HG03439 (cell line): ENCODE measurements around the gene PSMD14.

ENCODE experiments used
- ATAC-seq: cut with Tn5 transposase; IDR thresholded peaks from one replicate; pipeline ENCODE4 v1.9.1; 2021; ENCODE audit warnings: mild to moderate bottlenecking, moderate library complexity; ENCODE audit not compliant: unreplicated experiment

The PSMD14 gene

GRCh38 chr2:161438598-161438997 is 130.4 kb downstream of the PSMD14 start:
- no peak for ATAC-seq

GRCh38 chr2:161445097-161445496 is 136.9 kb downstream of the PSMD14 start:
- ATAC-seq: no peak

- ATAC-seq: no peak
These were observed 140.2 kb downstream of the PSMD14 start for GRCh38 chr2:161448431-161448830.
